ENCODE data around the gene CHRM3. TPM values are rescaled to one million over a fixed set of nuclear protein-coding genes. Genes with fewer than 3 reads are reported as not detected.

Gene CHRM3
- total RNA-seq, 4 donors from 2014 or later = 0.07 to 0.55 (median 0.07) TPM; not detected in 1

DNA sequence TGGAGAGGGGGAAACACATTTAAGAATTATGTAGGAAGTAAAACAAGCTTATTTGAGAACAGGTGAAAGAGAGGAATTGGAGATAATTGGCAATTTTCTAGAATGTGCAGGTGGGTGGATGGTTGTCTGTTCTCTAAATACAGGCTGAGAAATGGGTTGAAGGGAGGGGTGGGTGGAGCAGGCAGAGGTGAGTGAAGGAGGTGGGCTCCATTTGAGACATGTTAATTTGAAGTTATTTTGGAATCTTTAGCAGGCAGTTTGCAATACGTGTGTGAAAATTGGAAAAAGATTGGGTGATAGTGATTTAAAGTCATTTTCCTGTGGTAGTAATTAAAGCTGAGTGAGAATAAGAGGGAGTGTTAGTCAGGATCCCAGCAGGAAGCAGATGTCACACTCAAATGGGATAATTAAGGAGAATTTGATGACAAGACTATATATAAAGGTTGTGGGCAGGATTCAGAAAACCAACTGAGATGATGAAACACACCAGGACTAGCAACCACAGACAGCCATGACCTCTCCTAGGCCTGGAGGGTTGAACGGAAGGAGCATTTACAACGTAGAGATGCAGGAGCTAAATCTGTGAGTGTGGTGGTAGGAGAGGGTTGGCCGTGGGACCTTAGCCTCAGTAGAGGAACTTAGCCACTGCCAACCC lies 40.6 kb downstream of the CHRM3 start:
- DNase-seq = no peak
- in situ Hi-C loops (cut with MboI; ENCODE audit: low sequenced_read_pairs in 4 of 4) = no loop called here
- ATAC-seq = no peak
- no peak overlapping the region for H3K27ac ChIP-seq
- no peaks in the 10 kb centered on the region for H3K4me1 ChIP-seq
- no peak overlapping the region for H3K4me3 ChIP-seq
- intact Hi-C loops (cut with DNase I; ENCODE audit: low total_unique reads) = no loop called here
- H3K27me3 ChIP-seq = no peaks in the 10 kb centered on the region
- TF ChIP-seq, protein P1, sequence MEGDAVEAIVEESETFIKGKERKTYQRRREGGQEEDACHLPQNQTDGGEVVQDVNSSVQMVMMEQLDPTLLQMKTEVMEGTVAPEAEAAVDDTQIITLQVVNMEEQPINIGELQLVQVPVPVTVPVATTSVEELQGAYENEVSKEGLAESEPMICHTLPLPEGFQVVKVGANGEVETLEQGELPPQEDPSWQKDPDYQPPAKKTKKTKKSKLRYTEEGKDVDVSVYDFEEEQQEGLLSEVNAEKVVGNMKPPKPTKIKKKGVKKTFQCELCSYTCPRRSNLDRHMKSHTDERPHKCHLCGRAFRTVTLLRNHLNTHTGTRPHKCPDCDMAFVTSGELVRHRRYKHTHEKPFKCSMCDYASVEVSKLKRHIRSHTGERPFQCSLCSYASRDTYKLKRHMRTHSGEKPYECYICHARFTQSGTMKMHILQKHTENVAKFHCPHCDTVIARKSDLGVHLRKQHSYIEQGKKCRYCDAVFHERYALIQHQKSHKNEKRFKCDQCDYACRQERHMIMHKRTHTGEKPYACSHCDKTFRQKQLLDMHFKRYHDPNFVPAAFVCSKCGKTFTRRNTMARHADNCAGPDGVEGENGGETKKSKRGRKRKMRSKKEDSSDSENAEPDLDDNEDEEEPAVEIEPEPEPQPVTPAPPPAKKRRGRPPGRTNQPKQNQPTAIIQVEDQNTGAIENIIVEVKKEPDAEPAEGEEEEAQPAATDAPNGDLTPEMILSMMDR (IDR thresholded peaks at IDR 0.05 in 4 of 5, conservative IDR thresholded peaks at IDR 0.05 in 1 of 5) = no peak
- no peak for TF ChIP-seq POLR2A (IDR thresholded peaks at IDR 0.05)
- H3K36me3 ChIP-seq = no peaks in the 10 kb centered on the region
- H3K9me3 ChIP-seq = no peaks in the 10 kb centered on the region

DNA sequence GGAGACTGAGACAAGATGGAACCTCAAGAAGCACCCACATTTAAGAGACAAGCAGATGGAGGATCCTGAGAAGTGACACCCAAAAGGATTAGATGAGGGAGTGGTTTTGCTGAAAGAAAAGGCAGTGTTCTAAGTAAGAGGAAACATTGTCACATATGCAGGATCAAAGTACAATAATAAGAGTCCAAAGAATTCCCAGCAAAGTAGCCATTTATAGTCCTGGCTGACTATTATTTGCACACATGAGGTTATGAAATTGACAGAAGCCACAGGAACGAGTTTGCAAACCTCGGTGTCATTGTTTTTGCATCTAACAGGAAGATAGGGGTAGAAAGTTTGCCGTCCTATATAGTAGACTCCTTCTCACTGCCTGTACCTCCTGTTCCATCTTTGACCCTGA lies 41.3 kb downstream of the CHRM3 start:
- no peaks in the 10 kb centered on the region for H3K4me1 ChIP-seq
- no peak for TF ChIP-seq POLR2A (IDR thresholded peaks at IDR 0.05)
- TF ChIP-seq, protein P1 (IDR thresholded peaks at IDR 0.05 in 4 of 5, conservative IDR thresholded peaks at IDR 0.05 in 1 of 5) = no peak
- H3K27ac ChIP-seq = no peak overlapping the region
- in situ Hi-C loops (cut with MboI; ENCODE audit: low sequenced_read_pairs in 4 of 4) = no loop called here
- no peak for DNase-seq
- H3K4me3 ChIP-seq = no peak overlapping the region
- intact Hi-C loops (cut with DNase I; ENCODE audit: low total_unique reads) = no loop called here
- H3K27me3 ChIP-seq = no peaks in the 10 kb centered on the region
- no peaks in the 10 kb centered on the region for H3K36me3 ChIP-seq
- ATAC-seq = no peak
- no peaks in the 10 kb centered on the region for H3K9me3 ChIP-seq

DNA sequence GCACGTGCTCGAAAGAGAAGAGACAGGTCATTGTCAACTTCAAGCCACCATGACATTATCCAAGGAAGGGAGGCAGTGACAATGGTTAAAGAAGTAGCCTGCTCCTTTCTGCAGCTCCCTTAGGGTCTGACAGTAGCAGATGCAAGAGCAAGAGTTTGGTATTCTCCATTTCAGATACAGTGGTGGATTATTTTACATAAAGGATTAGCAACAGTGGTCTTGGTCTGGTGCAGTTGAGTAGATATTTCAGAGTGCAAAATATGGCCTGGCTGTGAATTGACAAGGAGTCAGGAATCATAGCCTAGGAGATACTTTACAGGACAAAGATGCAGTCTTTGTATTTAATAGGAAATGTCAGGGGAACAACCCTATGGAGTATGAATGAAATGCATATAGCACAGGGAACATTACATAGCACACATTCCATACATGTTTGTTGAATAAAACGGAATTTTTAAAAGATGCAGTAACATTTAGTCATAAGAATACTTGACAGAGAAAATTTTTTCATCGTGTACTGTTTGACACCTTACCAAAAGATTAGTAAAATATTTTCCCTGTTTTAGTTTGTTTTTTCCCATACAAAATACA lies 41.8 kb downstream of the CHRM3 start:
- TF ChIP-seq POLR2A (IDR thresholded peaks at IDR 0.05) = no peak
- TF ChIP-seq, protein P1 (IDR thresholded peaks at IDR 0.05 in 4 of 5, conservative IDR thresholded peaks at IDR 0.05 in 1 of 5) = no peak
- DNase-seq (no peak), ATAC-seq (no peak)
- intact Hi-C loops (cut with DNase I; ENCODE audit: low total_unique reads) = no loop called here
- Histone ChIP-seq H3K9me3 (no peaks in the 10 kb centered on the region), H3K4me1 (no peaks in the 10 kb centered on the region), H3K27ac (no peak overlapping the region), H3K36me3 (no peaks in the 10 kb centered on the region), H3K4me3 (no peak overlapping the region), H3K27me3 (no peaks in the 10 kb centered on the region)
- in situ Hi-C loops (cut with MboI; ENCODE audit: low sequenced_read_pairs in 4 of 4) = no loop called here

DNA sequence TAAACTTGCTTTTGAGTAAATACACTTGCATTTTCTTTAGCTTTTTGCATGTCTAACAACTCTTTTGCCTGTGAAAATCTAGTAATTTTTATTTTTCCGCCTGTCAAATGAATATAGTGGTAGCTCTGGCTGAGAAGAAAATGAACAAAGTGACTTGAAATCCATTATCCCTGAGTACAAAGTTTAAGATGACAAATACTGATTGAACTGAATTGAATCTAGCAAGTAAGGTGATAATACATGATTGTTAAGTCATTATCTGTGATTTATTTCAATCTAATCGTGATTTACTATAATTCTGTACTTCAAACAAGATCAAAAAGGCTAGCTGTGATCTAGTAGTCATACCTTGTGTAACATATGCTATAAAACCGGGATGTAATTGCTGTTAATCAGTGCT lies 42.8 kb downstream of the CHRM3 start:
- H3K9me3 ChIP-seq = no peaks in the 10 kb centered on the region
- H3K4me3 ChIP-seq = no peak overlapping the region
- H3K36me3 ChIP-seq = no peaks in the 10 kb centered on the region
- intact Hi-C loops (cut with DNase I; ENCODE audit: low total_unique reads) (no loop called here), in situ Hi-C loops (cut with MboI; ENCODE audit: low sequenced_read_pairs in 4 of 4) (no loop called here)
- H3K27ac ChIP-seq = no peak overlapping the region
- no peaks in the 10 kb centered on the region for H3K27me3 ChIP-seq
- no peak for DNase-seq
- no peak for ATAC-seq
- TF ChIP-seq POLR2A (IDR thresholded peaks at IDR 0.05) = no peak
- TF ChIP-seq, protein P1 (IDR thresholded peaks at IDR 0.05 in 4 of 5, conservative IDR thresholded peaks at IDR 0.05 in 1 of 5) = no peak
- H3K4me1 ChIP-seq = no peaks in the 10 kb centered on the region
